Measurements from ENCODE around the gene KCNQ5. TPM values are rescaled to one million over a fixed set of nuclear protein-coding genes. Genes with fewer than 3 reads are reported as not detected.

Gene KCNQ5
- total and polyA plus RNA-seq, 2 of the 8 experiments (the other 6 are each of a cell fraction or from before 2014, with no cell fraction given), result 0.83 to 1.2 TPM

DNA sequence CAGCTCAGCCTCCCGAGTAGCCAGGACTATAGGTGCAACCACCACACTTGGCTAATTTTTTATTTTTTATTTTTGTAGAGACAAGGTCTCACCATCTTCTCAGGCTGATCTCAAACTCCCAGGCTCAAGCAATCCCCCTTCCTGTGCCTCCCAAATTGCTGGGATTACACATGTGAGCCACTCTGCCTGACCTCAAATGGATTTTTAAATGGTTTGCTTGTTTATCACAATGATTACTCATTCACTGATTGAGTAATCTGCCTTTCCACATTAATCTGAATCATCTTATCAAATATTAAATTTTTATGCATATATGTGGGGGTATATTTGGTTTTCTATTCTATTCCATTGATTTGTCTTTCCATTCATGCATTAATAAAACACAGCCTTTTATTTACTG is 612.9 kb downstream of the KCNQ5 start:
- Histone ChIP-seq H3K27ac (ENCODE audit: low read depth, low read length) (no peak overlapping the region), H3K14ac (ENCODE audit: insufficient read length) (no peak overlapping the region), H2BK120ac (replicated peaks; ENCODE audit: low read depth, low read length) (no peak overlapping the region), H2BK15ac (ENCODE audit: low read length) (no peak overlapping the region), H2AK5ac (ENCODE audit: low read depth, low read length) (no peak overlapping the region), H3K9me3 (ENCODE audit: insufficient read depth in 2 of 2, low read depth in 1 of 2, low read length in 1 of 2) (no peaks in the 10 kb centered on the region), H2AFZ (ENCODE audit: low read length) (no peak overlapping the region), H3K4me2 (ENCODE audit: insufficient read depth in 1 of 2, low read depth in 2 of 2, low read length in 2 of 2) (no peak overlapping the region), H3K36me3 (ENCODE audit: control insufficient read depth in 2 of 4, insufficient read depth in 4 of 4, low read length in 3 of 4) (no peaks in the 10 kb centered on the region), H3K4ac (replicated peaks; ENCODE audit: insufficient read length, low read depth, low read length) (no peak overlapping the region), H3K27me3 (replicated peaks in 1 of 4; ENCODE audit: control insufficient read depth in 3 of 4, extremely low read depth in 1 of 4, insufficient read depth in 3 of 4, low read length in 3 of 4) (no peaks in the 10 kb centered on the region), H3K9ac (replicated peaks in 1 of 4; ENCODE audit: extremely low read depth in 1 of 4, low read depth in 3 of 4, low read length in 3 of 4) (no peak overlapping the region), H3K18ac (ENCODE audit: extremely low read depth, low read length) (no peak overlapping the region), H3K79me1 (ENCODE audit: low read depth, low read length) (no peaks in the 10 kb centered on the region), H3K4me1 (replicated peaks in 1 of 4; ENCODE audit: control insufficient read depth in 3 of 4, insufficient read depth in 4 of 4, low read length in 3 of 4) (no peaks in the 10 kb centered on the region; a peak in 1 of 7 replicates), H4K20me1 (replicated peaks in 1 of 2; ENCODE audit: control insufficient read depth in 1 of 2, insufficient read depth in 2 of 2, low read length in 2 of 2) (no peaks in the 10 kb centered on the region), H2BK5ac (ENCODE audit: low read depth, low read length) (no peak overlapping the region), H2BK20ac (ENCODE audit: low read length) (no peak overlapping the region), H4K8ac (ENCODE audit: extremely low read depth, insufficient read depth, low read length) (no peak overlapping the region), H4K91ac (replicated peaks; ENCODE audit: insufficient read length, low read length) (no peak overlapping the region), H3K23me2 (ENCODE audit: low read depth, low read length) (no peaks in the 10 kb centered on the region), H4K5ac (ENCODE audit: insufficient read length, low read depth, low read length) (no peak overlapping the region), H2BK12ac (ENCODE audit: low read depth, low read length) (no peak overlapping the region), H3K4me3 (ENCODE audit: extremely low read depth in 1 of 4, insufficient read depth in 2 of 4, low read depth in 3 of 4, low read length in 4 of 4) (no peak overlapping the region), H3K79me2 (ENCODE audit: control insufficient read depth in 1 of 2, insufficient read depth in 2 of 2, low read length in 2 of 2) (no peaks in the 10 kb centered on the region), H3K23ac (ENCODE audit: insufficient read length) (no peak overlapping the region), H3K56ac (replicated peaks; ENCODE audit: insufficient read length, low read depth, low read length) (no peak overlapping the region)
- WGBS, 2 experiments (ENCODE audit: extremely low coverage in 1 of 2, insufficient coverage in 1 of 2, insufficient read length in 1 of 2, insufficient replicate concordance in 2 of 2, low coverage in 1 of 2, low lambda C conversion rate in 2 of 2, missing lambda C conversion rate in 1 of 2), result 92% methylated on average over 1 of the region's 1 CpG; no CpG with 5 or more reads in 1 of the 2 experiments
- TF ChIP-seq, protein P1, sequence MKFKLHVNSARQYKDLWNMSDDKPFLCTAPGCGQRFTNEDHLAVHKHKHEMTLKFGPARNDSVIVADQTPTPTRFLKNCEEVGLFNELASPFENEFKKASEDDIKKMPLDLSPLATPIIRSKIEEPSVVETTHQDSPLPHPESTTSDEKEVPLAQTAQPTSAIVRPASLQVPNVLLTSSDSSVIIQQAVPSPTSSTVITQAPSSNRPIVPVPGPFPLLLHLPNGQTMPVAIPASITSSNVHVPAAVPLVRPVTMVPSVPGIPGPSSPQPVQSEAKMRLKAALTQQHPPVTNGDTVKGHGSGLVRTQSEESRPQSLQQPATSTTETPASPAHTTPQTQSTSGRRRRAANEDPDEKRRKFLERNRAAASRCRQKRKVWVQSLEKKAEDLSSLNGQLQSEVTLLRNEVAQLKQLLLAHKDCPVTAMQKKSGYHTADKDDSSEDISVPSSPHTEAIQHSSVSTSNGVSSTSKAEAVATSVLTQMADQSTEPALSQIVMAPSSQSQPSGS (IDR thresholded peaks at IDR 0.05; ENCODE audit: low read length), result no peak
- TF ChIP-seq CHD2 (IDR thresholded peaks at IDR 0.05; ENCODE audit: low read length) (no peak), EZH2 (IDR thresholded peaks at IDR 0.05; ENCODE audit: low read depth, low read length, severe bottlenecking) (no peak), GTF2F1 (IDR thresholded peaks at IDR 0.05; ENCODE audit: borderline replicate concordance, low read depth, low read length) (no peak), ASH2L (IDR thresholded peaks at IDR 0.05; ENCODE audit: low read length) (no peak), SIRT6 (IDR thresholded peaks at IDR 0.05; ENCODE audit: low read length) (no peak), BCL11A (IDR thresholded peaks at IDR 0.05; ENCODE audit: low read depth in 2 of 2, low read length in 2 of 2) (no peak), SUZ12 (IDR thresholded peaks at IDR 0.05; ENCODE audit: low read length) (no peak), HDAC2 (IDR thresholded peaks at IDR 0.05; ENCODE audit: borderline replicate concordance in 1 of 2, low read depth in 2 of 2, low read length in 2 of 2) (no peak), TEAD4 (IDR thresholded peaks at IDR 0.05; ENCODE audit: low read depth, low read length) (no peak)
- FAIRE-seq, result no peak
- ChIA-PET POLR2A (ENCODE audit: partially characterized antibody) (no interaction called here), CTCF (ENCODE audit: partially characterized antibody) (no interaction called here)
- no peak for DNase-seq (ENCODE audit: low read depth in 1 of 2, low spot score in 2 of 2)

Data from H1 (cell line).